GM12891 (cell line): Measurements from ENCODE around the gene CRMP1.

ENCODE experiments used
- PAX5 ChIP-seq: IDR thresholded peaks from 2 replicates; pipeline ENCODE4 v1.6.1; 2011; ENCODE audit warnings: low read length, moderate library complexity, mild to moderate bottlenecking; ENCODE audit not compliant: insufficient read depth, severe bottlenecking
- POLR2A ChIP-seq: IDR thresholded peaks from 2 replicates; pipeline ENCODE4 v1.6.1; 2011; ENCODE audit warnings: low read depth, low read length, control low read depth
- POLR2AphosphoS5 ChIP-seq: IDR thresholded peaks from 2 replicates; pipeline ENCODE4 v1.6.1; 2011; ENCODE audit warnings: low read depth, low read length, control low read depth
- POU2F2 ChIP-seq: IDR thresholded peaks from 2 replicates; pipeline ENCODE4 v1.6.1; 2011; ENCODE audit warnings: low read depth, mild to moderate bottlenecking, control low read depth, low read length, moderate library complexity
- TAF1 ChIP-seq: IDR thresholded peaks from 2 replicates; pipeline ENCODE4 v1.6.1; 2011; ENCODE audit warnings: low read depth, low read length, control low read depth

GRCh38 chr4:5854929-5855328 is 38.0 kb downstream of the CRMP1 start:
- TF ChIP-seq POLR2A, result no peak
- TF ChIP-seq TAF1, result no peak
- no peak for TF ChIP-seq POLR2AphosphoS5
- no peak for TF ChIP-seq PAX5
- TF ChIP-seq POU2F2, result no peak
